OCI-LY3 (cell line): ENCODE results near the gene ZFR2.

Experiments used
- EZH2phosphoT487 ChIP-seq: fragments of 200-600 bp; shearing (Covaris generic); IDR thresholded peaks from 2 replicates; pipeline ENCODE4 v1.6.1; 2018; ENCODE audit warnings: antibody characterized with exemption, mixed run types, low read depth
- TF ChIP-seq, protein P1 (sequence below): fragments of 200-600, 300-600 bp; sonication (generic); IDR thresholded peaks from 2 replicates; pipeline ENCODE4 v1.5.1; 2014; ENCODE audit warnings: antibody characterized with exemption, low read length, low read depth

DNA sequence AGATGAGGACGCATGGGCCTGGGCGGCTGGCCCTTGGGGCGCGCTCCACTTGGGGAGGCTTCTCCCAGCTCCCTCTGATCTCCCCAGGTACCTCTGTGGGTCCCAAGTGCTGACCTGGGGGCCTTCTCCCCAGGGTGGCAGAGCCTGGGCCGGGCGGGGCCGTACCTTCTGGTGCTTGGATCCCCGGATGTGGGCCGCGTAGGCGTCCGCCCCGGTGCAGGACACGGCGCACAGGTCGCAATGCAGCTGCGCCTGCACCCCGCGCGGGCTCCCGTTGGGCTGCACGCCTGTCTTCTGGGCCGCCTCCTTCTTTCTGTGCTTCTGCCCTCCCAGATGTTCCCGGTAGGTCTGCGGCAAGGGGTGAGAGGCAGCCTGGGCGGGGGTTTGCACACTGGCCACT, 41.5 kb downstream of the ZFR2 start:
- TF ChIP-seq, protein P1, sequence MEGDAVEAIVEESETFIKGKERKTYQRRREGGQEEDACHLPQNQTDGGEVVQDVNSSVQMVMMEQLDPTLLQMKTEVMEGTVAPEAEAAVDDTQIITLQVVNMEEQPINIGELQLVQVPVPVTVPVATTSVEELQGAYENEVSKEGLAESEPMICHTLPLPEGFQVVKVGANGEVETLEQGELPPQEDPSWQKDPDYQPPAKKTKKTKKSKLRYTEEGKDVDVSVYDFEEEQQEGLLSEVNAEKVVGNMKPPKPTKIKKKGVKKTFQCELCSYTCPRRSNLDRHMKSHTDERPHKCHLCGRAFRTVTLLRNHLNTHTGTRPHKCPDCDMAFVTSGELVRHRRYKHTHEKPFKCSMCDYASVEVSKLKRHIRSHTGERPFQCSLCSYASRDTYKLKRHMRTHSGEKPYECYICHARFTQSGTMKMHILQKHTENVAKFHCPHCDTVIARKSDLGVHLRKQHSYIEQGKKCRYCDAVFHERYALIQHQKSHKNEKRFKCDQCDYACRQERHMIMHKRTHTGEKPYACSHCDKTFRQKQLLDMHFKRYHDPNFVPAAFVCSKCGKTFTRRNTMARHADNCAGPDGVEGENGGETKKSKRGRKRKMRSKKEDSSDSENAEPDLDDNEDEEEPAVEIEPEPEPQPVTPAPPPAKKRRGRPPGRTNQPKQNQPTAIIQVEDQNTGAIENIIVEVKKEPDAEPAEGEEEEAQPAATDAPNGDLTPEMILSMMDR = no peak
- TF ChIP-seq EZH2phosphoT487 = no peak
